ENCODE measurements around the gene STUB1.

The STUB1 gene

DNA sequence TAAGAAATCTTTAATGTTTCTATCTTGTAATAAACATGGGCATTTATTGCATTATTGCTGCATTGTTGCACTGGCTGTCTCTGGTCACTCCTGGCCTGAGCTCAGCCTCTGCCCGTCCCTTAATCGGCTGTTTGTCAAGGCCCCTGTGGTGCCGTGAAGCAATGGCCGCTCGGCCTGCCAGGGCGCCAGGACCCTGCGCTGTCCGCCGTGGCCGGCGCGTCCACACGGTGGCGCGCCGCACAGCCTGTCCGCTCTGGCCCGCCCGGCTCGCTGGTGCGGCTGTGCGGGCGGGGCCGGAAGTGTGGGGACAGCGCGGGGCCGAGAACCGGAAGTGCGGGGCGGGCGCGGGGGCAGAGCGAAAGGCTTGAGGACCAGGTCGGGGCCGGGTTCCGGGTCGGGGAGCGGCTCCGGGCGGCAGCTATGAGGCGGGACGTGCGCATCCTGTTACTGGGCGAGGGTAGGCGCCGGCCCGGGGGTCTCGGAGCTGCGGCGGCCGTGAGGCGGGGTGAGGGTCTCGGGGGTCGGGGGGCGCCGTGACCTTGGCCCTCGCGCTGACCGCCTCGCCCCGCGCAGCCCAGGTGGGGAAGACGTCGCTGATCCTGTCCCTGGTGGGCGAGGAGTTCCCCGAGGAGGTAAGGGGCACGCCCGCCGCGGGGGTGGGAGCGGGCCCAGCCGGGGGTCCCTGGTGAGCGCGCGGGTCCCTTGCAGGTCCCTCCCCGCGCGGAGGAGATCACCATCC is 12.3 kb upstream of the STUB1 start, which contains the start of gene RHOT2:
RHOT2 (plus strand) TSS at position 353 of the 739 bp plus-strand sequence; CDS start at position 421, 68 bp downstream.
- peak; percentile 95 for DNase-seq

DNA sequence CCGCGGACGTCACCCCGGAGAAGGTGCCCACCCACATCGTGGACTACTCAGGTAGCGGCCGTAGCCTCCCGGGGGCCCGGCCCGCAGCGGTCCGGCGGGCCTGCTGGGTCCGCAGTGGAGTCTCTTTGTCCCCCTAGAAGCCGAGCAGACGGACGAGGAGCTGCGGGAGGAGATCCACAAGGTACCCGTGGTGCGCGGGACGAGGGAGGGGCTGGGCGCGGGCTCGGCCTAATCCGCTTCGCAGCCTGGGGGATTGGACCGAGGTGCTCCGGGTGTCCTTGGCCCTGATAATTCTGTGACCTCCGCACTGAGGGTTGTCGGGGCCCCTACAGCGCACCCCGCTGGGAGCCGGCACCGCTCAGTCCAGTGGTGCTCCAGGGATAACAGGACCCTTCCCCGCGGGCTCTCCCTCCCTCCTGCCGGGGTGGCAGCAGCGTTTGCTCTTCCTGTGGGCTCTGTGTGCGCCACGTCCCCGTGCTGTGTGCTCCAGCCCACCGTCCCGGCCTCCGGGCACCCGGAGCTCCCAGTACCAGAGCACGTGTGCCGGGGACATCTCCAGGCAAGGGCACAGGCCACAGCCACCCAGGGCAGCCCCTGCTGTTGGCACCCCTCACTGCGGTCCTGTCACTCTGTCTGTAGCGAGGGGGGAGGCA is 11.6 kb upstream of the STUB1 start:
- DNase-seq, result no peak

DNA sequence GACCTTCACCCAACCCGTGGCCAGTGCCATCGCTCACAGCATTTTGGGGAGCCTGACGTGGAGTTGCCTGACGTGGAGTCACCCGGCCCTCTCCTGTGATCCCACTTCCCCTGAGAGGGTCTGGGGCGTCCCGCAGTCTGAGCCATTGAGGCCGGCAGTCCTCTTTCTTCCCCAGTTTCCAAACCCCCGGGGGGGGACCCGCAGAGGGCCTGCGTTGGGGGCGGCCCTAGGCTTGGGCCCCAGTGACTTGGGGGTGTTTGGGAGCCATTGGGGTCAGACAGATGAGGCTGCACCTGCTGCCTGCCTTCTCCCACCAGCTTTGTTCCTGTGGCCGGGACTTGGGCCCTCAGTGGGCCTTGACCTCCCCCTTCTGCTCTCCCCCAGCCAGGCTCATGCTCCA is 10.5 kb upstream of the STUB1 start:
- no peak for DNase-seq

DNA sequence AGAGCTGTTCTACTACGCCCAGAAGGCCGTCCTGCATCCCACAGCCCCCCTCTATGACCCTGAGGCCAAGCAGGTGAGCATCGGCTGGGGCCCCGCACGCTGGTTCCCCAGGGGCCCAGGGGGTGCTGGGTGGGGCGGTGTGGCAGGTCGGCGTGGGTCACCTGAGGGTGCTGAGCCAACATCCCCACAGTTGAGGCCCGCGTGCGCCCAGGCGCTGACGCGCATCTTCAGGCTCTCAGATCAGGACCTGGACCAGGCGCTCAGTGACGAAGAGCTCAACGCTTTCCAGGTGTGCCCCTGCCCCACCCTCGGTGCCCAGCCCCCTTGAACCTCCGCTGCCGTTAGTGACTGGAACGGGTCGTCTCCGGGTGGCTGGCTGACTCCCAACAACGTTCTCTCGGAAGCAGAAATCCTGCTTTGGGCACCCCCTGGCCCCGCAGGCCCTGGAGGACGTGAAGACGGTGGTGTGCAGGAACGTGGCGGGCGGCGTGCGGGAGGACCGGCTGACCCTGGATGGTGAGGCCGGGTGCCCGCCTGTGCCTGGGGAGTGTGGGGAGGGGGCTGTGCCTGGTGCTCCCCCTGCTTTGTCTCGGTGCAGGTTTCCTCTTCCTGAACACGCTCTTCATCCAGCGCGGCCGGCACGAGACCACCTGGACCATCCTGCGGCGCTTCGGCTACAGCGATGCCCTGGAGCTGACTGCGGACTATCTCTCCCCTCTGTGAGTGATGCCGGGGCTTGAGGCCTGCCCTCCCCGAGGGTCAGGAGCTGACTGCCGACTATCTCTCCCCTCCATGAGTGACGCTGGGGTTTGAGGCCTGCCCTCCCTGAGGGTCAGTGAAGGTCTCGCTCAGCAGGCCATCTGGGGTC is 9.5 kb upstream of the STUB1 start:
- DNase-seq, result no peak

DNA sequence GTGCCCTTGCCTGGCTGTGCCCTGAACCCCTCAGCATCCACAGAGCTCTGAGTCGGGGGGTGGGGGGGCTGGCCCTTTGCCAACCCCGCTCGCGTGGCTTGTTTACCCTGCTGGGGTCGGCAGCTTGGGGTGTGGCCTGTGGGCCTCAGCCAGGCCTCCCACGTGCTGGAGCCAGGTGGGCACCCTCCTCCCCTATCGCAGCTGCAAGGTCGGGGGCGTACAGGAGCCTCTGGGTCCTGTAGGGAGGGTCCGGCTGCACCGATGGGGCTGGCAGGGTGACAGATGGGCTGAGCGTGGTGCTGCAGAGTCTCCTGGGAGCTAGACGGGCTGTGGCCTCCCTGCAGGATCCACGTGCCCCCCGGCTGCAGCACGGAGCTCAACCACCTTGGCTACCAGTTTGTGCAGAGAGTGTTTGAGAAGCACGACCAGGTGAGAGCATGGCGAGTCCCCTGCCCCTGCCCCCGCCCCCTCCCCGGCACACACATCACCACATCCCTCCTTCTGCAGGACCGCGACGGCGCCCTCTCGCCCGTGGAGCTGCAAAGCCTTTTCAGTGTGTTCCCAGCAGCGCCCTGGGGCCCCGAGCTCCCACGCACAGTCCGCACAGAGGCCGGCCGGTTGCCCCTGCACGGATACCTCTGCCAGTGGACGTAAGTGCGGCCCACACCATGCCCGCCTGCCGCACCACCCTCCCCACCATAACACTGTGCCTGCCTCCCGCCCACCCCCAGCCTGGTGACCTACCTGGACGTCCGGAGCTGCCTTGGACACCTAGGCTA is 8.7 kb upstream of the STUB1 start:
- DNase-seq, result no peak

DNA sequence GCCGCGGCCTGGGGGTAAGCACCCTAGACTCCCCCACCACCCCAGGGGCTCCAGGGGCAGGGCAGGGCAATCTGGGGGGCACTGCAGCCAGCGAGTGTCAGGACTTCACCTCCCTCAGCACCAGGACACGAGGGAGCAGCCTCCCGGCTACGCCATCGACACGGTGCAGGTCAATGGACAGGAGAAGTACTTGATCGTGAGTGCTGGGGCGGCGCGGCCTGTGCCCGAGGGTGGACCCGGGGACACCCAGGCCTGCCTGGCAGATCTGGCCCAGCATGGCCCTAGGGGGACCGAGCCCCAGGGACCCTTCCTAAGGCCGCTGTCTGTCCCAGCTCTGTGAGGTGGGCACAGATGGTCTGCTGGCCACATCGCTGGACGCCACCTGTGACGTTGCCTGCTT is 7.8 kb upstream of the STUB1 start:
- no peak for DNase-seq

DNA sequence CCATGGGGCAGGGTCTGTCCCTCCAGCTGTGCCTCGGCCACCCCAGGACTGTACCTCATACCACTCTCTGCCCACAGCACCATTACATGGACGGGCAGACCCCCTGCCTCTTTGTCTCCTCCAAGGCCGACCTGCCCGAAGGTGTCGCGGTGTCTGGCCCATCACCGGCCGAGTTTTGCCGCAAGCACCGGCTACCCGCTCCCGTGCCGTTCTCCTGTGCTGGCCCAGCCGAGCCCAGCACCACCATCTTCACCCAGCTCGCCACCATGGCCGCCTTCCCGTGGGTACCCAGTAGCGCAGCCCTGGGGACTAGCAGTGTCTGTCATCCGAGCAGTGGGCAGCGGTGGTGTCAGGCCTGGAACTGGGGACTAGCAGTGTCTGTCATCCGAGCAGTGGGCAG is 7.4 kb upstream of the STUB1 start:
- DNase-seq, result no peak

DNA sequence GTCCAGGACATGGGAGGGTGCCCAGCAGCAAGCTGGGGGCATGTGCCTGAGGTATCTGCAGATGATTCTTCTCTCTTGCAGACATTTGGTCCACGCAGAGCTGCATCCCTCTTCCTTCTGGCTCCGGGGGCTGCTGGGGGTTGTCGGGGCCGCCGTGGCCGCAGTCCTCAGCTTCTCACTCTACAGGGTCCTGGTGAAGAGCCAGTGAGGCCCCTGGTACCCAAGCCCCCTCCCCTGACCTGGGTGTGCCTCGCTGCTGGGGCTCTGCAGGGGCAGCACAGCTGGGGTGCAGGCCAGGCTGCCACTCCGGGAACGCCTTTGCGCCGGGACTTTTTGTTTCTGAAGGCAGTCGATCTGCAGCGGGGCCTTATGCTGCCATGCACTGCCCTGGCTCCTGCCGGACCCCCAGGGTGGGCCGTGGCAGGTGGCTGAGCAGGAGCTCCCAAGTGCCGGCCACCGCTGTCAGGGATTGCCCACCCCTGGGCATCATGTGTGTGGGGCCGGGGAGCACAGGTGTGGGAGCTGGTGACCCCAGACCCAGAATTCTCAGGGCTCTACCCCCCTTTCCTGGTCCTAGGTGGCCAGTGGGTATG is 6.7 kb upstream of the STUB1 start:
- no peak for DNase-seq

DNA sequence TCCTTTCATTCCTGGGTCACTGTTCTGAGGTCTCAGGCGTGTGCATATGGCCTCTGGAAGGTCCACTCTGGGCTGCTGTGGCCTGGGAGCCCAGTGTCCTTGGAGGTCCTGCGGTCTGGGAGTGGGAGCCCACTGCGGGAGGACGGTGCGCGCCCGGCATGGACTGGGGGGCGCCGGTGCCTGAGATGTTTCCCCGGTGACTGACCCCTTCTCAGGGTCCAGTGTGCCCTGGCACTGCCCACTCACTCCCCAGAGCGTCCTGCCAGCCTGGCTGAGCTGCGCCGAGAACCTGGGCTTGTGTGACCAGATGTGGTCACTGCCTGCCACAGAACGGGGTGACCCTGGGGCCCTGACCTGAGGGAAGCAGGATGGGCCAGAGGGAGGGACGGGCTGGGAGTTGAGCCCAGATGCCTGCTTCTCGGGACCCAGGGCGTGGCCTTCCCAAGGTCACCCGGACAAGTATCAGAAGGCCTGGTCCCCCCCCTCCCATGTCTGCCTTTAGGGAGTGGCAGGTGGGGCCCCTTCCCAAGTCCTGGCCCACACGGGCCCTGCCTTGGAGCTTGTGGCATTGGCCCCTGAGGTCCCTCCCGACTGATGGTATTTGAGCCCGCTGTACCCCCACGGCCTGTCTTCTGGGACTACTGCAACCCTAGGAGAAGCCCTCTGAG is 5.9 kb upstream of the STUB1 start:
- DNase-seq, result no peak

DNA sequence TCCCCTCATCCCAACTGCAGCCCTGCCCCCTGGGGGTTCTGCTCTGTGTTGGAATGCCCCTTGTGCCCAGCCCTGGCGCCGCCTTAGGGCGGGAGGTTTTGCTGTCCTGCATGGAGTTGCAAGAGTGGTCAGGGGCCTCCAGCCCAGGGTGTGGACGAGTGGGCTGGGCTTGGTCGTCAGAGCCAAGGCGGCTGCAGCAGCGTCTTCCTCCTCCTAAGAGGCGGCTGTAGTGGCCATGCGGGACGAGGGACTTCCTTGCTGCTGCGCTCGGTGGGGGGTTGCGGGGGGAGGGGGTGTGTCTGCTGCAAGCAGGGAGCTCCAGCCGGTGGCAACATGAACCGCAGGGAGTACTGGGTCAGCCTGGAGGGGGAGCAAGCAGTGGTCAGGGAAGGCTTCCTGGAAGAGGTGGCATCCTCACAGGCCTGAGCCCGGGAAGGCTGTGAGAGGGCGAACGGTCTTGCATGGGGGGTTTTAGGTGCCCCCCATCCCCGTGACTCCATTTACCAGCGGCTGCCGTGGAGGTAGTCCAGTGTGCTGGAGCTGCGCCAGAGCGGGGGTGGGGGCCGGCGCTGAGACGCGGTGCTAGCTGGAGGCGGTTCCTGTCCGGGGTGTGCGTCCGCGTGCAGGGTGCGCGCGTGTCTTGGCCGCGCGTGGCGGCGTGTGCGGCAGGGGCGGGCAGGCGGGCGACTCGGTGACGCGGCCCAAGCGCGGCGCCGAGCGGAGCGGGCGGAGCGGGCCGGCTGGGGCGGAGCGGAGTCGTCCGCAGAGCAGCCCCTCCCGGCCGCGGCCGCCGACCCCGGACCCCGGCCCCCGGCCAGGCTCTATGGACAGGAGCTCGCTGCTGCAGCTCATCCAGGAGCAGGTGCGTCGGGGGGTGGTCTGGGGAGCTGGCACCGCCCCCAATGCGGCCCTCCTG is 5.0 kb upstream of the STUB1 start, which contains the start of gene RHBDL1:
RHBDL1 (plus strand) TSS at position 704 of the 916 bp plus-strand sequence; CDS start at position 824, 120 bp downstream.
- DNase-seq, result no peak

DNA sequence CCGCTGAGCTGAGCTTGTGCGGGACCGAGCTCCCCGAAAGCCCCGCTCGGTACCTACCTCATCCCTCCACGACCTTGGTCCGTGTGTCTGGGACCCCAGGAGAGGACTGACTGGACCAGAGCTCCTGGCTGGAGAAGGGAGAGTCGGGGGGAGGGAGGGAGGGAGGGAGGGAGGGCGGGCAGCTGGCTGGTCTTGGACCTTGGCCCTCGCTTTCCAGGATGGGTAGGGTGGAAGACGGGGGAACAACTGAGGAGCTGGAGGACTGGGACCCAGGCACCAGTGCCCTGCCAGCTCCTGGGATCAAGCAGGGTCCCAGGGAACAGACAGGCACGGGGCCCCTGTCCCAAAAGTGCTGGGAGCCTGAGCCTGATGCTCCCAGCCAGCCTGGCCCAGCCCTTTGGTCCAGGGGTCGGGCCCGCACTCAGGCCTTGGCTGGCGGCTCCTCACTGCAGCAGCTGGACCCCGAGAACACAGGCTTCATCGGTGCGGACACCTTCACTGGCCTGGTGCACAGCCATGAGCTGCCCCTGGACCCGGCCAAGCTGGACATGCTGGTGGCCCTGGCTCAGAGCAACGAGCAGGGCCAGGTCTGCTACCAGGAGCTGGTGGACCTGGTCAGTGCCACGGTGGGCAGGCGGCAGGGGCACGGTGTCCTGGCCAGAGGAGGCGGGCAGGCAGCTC is 4.2 kb upstream of the STUB1 start:
- DNase-seq, result no peak

DNA sequence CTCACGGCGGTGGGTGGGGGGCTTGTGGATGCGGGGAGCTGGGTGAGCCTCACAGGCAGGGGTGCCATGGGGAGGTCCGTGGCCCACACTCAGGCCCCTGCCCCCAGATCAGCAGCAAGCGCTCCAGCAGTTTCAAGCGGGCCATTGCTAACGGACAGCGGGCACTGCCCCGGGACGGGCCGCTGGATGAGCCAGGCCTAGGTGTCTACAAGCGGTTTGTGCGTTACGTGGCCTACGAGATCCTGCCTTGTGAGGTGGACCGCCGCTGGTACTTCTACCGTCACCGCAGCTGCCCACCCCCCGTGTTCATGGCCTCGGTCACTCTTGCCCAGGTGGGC is 3.7 kb upstream of the STUB1 start:
- DNase-seq, result no peak

DNA sequence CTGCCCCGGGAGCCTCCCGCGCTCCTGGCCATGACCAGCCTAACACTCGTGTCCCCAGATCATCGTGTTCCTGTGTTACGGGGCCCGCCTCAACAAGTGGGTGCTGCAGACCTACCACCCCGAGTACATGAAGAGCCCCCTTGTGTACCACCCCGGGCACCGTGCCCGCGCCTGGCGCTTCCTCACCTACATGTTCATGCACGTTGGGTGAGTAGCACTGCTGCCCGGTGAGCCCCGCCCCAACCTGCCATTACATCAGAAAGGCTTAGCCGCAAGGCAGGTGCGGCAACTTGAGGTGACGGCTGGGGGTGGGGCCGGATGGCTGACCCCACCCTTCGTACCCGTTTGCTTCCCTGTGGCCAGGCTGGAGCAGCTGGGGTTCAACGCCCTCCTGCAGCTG is 3.3 kb upstream of the STUB1 start:
- no peak for DNase-seq

DNA sequence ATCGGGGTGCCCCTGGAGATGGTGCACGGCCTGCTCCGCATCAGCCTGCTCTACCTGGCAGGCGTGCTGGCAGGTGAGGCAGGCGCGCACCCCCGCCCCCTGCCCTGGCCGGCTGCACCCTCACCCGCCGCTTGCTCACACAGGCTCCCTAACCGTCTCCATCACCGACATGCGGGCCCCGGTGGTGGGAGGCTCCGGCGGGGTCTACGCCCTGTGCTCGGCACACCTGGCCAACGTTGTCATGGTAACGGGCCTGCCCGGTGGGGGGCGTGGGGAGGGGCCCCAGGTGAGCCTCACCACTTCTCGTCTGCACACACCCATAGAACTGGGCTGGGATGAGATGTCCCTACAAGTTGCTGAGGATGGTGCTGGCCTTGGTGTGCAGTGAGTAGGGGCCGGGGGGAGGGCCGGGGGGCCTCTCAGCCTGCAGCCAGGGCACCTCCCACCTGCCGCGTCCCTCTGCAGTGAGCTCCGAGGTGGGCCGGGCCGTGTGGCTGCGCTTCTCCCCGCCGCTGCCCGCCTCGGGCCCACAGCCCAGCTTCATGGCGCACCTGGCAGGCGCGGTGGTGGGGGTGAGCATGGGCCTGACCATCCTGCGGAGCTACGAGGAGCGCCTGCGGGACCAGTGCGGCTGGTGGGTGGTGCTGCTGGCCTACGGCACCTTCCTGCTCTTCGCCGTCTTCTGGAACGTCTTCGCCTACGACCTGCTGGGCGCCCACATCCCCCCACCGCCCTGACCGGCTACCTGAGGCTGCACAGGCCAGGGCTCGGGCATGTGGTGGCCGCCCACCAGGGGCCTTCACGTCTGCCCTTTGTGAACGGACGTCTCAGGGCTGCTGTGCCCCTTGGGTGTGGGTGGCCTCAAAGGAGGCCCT is 2.7 kb upstream of the STUB1 start:
- DNase-seq, result no peak

DNA sequence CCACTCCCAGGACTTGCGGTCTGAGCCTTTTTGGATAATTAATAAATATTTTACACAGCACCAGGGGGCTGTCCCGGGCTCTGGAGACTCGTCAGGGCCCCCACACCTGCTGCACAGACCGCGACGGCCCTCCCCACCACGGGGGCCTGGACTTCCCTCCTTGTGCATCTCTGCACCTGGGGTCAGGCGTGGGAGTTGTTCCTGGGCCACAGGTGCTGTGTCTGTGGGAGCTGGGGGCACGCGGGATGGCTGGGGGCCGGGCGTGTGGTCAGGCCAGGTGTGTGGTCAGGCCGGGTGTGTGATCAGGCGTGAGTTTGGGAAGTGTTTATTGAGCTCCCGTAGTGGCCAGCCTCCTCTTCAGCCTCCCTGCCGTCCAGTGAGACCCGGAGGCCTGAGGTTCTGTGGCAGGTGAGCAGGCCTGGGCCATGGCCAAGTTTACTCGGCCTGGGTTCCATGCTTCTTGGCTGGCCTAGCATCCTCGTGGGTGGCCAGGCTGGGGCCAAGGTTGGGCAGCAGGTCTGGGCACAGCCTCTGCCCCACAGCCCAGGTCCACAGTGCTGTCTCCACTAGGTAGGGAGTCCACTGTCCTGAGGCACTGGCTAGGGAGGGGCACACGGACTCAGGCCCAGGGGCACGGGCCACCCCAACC is 1.9 kb upstream of the STUB1 start:
- DNase-seq, result no peak

DNA sequence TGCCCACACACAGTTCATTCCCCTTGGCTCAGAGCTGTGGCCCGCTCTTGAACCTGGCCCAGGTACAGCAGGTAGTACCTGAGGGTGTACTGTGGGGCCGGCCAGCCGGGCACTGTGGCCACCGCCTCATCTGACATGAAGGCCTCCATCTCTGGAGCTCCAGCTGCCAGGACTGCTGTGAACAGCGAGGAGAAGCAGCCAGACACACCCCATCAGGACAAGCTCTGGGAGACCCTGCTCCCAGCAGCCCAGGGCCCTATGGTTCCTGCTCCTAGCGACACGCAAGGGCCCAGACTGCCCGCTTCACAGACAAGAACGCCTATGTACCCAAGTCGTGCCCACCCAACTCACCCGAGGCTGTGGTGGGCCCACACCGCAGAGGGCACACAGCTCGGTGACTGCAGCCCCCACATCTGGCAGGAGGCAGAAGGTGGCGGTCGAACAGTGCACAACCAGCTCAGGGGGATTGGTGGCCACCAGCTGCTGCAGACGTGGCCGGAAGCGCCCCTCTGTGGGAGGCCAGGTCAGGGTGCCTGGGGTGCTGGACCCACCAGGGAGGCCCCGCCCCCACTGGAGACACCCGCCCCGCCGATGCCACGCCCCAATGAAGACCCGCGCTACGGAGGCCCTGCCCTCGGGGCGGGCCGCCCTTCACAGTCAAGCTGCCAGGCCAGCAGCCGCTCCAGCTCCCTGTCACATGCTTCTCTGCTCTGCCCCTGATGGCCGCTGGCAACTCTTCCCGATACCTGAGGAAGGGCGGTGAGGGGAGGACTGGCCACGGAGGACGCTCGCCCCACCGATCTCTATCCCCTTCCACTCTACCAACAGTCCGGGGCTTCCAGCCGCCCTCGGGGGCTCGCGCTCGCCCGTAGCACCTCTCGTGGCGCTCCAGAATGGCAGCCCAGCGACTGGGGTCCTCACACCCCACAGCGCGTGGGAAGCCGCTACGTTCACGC is 1.1 kb upstream of the STUB1 start:
- peak; percentile 85 for DNase-seq

DNA sequence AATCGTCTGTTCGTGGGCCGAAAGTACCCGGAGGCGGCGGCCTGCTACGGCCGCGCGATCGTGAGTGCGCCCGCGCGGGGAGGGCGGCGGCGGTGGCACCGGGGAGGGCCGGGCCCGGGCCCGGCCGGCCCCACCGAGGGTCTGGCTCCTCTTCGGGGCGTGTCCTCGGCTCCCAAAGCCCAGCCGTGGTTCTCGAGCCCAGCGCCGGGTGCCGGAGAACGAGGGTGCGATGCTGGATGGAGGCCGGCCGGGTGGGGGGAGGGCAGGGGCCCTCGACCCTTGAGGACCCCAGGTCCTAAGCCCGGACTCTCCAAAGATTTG is 375 bp downstream of the STUB1 start:
- no peak for DNase-seq
